Endometrial microvascular endothelial cells (primary cell): ENCODE measurements around the gene IL22. TPM values are rescaled to one million over a fixed set of nuclear protein-coding genes. Genes with fewer than 3 reads are reported as not detected.

Experiments used
- in situ Hi-C: cut with HindIII; loops from 2 replicates; pipeline ENCODE4 v1.10.0; 2017; ENCODE audit warnings: low sequenced_read_pairs, low pct_unique_long_range_greater_than_20kb; ENCODE audit errors: inconsistent ontology term
- total RNA-seq: library from RNA; depleted of rRNA; stranded (reverse); fragments of >200 nt; gene quantifications from one replicate; pipeline ENCODE4 v1.2.3, GENCODE V29; 2015; ENCODE audit errors: inconsistent ontology term

The IL22 gene
- total RNA-seq, 1 donor from 2014 or later, result not detected

DNA sequence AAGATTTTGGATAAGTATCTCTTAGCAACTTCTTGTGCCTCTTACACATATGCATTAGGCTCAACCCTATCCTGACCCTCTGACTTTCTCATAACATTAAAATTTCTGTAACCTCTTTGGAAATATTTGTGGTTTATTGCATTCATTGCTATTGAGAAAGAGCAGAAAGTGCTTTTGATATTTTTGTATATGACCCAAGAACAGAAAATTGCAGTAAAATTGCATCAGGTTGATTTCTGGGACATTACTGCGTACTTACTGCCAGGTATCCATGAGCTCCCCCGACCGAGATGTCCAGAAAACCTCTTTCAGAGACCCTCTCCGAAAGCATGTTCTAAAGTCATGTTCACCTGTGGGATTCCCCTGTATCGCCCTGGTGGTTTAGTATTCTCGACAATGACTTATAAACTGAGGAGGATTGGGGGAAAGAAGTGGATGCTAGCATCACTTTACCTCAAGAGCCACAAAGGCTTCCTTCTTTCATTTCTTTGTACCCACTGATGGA, 14.5 kb upstream of the IL22 start:
- in situ Hi-C loops, result no loop called here

DNA sequence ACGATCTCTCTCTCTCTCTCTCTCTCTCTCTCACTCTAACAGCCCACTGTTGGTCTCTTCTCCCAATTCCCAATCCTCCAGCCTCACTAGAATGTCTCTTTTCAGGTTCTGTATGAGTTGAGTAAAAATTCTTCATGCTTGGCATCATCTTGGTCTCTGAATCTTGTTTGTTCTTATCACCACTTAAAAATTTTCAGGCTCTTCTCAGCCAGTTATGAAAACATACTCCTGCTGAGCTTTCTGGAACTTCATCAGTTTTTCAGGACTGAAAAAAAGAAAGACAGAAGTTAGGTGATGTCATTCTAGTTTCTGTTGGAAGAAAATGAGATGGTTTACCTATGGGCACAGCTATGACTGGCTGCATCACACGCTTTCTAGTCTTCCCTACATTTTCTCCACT, 11.5 kb upstream of the IL22 start:
- in situ Hi-C loops, result no loop called here

DNA sequence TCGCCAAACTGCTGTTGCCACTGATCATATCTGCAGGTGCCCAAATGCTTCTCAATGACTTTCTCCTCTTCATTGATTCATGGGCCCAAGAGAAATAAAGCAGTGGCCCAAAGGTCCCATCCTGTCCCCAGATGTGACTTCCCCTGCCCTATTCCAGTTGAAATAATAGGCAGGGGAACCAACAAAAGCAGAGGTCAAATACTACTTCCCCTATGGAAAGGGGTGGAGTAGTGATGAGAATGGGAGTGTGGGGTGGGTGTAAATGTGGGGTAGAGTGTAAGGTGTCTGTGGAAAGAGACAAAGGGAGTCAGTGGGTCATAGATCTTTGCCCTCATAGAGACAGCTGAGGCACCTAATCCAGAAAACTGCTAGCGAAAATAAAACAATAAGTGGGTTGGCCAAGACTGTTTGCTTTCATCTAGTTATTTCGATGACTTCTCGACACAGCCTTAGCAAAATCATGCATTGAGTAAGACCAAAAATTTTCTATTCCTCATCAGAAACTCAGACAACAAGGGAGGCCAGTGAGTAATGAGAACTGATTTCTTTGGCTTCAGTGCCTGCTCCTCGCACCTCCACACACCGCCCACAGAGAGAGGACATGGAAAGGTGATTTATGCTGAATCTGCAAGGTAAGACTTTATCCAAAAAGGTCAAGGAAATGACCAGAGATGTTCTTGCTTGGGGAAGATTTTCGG, 10.9 kb upstream of the IL22 start:
- in situ Hi-C loops, result no loop called here

DNA sequence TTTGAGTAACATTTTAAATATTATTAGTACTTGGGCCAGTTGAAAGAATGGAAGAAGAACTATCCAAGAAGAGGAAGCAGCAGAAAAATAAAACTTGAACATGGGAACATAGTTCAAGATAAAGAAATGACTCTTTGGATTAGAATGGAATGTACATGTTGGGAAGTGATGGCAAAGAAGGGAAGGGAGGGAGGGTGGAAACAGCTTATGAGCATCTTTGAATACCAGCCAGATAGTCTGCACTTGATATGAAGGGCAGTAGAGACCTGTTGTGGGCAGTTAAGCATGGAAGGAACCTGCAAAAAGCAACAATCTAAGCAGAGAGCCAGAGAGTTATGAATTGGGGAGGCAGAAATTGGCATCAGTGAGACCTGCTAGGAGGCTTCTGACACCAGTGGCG, 10.0 kb upstream of the IL22 start:
- in situ Hi-C loops, result no loop called here

DNA sequence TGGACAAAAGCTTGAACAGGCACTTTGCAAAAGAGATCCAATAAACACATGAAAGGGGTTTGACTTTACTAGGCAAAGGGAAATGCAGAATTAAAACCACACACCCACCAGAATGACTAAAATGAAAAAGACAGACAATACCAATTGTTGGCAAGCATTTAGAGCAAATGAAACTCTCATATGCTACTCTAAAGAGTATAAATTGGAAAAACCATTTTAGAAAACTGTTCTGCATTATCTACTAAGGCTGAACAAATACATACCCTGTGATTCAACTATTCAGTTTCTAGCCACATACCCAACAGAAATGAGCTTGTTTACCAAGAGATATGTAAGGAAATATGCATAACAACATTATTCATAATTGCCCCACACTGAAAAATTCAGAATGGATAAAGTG, 8.5 kb upstream of the IL22 start:
- in situ Hi-C loops, result no loop called here

DNA sequence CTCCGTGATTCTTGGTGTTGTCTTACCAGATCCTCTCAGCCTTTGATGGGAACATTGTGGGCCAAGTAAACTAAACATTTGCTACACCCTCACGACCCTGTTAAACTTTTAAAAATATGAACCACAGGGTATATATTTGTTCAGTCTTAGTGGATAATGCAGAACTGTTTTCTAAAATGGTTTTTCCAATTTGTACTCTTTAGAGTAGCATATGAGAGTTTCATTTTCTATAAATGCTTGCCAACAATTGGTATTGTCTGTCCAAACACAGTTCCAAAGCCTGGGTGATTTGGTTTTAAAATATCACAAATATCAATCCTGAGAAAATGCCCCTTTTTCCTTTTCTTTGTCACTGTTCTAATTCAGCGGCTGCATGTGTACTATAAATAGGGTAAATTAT, 6.7 kb upstream of the IL22 start:
- in situ Hi-C loops, result no loop called here

DNA sequence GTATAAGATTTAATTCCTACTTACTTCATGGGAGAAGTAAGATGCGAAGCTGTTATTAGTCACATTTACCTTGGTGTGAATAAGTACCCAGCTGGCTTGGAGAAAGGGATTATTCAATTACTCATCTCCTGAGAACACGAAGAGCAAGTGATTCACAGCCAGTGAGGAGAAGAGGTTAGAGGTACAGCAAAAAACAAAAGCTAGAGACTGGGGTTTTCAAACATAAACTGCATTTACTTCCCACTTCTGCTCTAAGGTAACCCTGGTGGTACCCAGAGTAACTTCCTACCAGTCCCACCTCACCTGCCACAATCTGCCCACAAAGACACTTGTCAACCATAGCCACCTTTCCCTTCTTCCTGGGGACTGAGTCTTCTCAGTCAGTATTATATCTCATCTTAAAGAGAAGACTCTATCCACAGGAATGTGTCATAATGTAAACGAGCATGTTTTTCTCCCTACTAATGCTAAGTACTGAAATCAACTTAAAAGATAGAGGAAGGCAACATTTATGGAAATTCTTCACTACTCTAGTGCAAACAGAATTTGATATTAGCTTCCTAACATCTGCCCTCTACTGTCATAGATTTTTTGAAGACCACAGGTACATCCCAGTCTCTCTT, 6.0 kb upstream of the IL22 start:
- in situ Hi-C loops, result no loop called here

DNA sequence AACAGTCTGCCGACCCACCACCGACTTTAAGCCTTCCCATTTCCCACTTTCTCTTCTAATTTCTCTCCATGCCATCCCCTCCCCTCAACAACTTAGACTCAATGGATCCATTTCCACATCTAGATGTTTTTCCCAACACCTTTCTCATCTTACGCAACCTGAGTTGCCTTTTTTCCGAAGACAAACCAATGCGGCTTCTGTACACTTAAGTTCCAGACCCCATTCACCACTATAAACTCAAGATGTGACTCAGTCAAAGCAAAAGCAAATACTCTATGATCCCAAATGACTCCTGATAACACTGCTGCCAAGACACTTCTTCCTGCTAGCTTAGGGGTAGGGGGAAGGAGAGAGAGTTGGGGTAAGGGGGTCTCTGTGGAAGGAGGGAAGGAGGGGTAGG, 1.3 kb downstream of the IL22 start:
- in situ Hi-C loops, result no loop called here

DNA sequence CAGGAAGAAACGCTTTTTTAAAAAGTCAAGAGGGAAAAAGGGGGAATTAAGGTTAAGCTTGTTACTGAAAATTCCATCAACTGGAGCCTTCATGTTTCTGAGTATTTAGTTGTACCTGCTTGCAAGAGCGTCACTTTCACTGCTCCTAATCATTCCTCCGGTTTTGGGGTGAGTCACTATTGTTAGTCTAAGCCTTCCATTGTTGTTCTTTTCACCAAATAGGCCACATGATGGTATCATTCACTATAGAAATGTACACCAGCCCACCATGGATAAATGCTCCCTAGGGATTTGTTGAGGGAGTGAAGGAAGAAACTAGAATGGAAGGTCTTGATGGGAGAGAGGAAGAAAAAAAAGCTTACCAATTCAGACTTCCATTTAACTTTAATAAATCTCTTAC, 3.0 kb downstream of the IL22 start:
- in situ Hi-C loops, result no loop called here

DNA sequence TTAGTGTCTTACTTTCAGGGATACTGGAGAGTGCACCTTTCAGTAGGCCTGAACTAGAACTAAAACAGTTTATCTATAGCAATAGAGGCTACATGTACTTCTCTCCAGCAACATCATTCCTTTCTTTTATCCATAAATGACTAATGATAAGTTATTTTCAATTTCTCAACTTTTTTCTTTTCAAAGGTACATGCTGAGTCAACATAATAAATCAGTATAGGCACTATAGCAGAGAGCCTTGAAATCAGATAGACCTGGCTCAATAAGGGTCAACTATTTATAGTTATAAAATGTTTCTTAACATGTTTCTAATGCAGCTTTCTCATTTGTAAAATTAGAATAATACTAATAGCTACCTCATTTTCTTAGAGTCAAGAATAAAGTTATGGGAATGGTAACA, 5.6 kb downstream of the IL22 start:
- in situ Hi-C loops, result no loop called here

DNA sequence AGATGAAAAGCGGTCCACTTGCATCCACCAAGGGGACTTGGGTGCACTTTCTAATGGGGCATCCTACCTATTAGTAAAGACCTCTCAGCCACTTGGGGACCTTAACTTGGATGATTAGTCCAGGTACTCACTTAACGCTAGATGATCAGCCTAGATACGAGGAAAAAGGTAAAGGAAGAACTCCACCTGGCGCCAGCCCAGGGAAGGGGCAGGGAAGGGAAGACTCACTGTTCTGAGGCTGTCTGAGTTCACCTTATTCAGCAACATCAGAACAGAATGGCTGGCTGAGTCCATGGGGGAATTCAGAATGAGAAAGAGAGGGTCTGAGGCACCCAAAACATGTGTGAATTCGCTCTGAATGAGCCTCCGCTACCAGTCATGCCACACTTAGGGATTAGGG, 7.1 kb downstream of the IL22 start:
- in situ Hi-C loops, result no loop called here

DNA sequence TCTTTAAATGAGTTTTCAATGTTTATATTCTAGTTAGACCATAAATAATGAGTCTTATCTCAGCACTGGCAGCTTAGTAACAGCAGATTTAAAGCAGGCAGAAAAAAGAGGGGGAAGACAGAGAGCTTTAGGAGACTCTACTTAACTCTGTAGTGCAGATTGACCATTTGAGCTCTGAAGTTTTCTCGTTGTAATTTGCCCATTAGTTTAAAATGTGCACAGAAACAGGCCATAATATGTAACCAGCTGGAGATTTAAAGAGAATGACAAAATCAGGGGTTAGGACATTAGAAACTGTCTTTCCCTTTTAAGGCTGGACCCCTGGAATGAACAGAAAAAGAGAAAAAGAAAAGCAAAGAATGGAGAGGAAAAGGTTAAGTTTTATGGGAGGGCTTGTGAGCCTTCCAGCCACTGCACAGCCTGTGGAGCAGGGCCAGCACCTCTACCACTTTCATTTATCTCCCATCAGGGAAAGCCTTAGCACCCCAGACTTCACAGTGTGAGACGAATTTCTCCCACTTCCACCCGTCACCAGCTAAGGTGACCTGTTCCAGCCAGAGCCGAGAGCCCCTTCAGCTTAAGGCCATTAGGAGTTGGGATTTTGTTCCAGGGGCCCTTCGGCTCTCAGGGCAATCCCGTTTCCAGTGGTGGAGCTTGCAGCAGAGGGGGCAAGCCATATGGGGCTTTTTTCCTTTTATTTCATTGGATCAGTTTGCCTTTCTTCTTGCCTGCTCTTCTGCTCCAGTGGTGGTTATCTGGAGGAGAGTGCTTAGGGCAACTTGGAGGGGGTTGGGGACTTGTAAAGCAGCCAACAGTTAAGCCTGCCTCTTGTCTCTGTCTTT, 8.0 kb downstream of the IL22 start:
- in situ Hi-C loops, result no loop called here

DNA sequence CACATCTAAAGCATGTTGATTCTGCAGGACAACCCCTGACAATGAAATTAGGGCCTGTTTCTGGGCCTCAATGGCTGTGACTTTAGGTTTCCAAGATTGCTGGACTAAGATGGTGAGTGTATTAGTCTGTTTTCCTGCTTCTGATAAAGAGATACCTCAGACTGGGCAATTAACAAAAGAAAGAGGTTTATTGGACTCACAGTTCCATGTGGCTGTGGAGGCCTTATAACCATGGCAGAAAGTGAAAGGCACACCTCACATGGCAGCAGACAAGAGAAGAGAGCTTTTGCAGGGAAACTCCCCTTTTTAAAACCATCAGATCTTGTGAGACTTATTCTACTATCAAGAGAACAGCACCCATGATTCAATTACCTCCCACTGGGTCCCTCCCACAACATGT, 10.6 kb downstream of the IL22 start:
- in situ Hi-C loops, result no loop called here

DNA sequence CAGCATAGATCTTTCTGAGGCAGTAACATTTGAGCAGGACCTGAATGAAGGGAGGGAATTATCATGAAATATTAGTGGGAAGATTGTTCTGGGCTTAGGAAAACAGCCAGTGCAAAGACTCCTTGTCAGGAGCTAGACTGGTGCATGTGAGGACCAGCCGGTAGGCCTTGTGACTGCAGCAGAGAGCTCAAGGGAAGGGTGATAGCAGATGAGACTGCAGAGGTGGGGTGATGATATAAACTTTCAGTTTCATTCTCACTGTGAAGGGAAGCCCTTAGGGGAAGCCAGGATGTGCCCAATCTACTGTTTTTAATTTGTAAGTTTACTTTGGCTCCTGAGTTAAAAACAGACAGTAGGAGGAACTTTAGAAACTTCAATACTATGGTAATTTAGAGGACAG, 12.4 kb downstream of the IL22 start:
- in situ Hi-C loops, result no loop called here

DNA sequence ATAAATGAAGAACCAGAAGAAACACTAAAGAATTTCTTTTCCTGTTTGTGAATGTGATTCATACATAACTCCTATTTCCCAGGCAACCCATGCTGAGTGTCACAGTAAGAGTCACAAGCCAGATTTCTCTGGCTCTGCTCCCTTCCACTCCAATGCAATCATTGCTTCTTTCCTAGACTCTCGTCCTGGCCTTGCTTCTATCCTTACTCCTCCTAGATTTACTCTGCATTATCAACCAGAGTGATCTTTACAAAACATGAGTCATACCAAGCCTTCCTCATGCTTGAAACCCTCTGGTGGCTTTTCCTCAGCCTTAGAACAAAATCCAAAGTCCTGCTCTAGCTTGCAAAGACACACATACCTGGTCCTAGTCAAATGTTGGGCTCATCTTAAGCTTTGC, 13.3 kb downstream of the IL22 start:
- in situ Hi-C loops, result no loop called here

DNA sequence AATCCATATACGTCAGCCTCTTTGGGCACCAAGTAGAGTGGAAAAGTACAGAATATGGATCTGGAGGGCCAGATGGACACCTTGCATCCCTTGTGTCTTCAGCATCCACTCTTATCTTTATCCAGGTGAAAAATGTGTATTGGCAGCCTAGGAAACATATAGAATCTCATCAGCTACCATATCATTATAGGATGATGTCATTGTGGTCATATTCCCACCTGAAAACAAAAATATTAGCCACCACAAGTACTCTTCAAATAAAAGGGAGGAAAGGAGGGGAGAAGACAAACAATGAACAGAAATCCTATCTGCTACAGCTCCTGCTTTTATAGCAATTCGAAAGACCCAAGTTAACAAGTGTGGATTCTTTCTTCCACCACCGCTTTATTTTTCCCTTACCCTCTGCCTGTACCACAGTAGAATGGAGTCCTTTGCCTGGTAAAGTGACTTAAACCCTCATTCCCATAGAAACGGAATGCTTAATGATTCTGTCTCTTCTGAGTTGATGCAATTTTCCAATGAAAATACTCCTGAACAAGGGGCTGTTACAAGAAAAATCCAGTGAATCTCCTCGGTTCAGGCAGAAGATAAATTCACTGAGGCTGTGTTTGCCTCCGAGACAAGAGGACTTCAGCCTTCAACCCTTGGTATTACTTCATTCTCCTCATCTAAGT, 14.0 kb downstream of the IL22 start:
- in situ Hi-C loops, result no loop called here

DNA sequence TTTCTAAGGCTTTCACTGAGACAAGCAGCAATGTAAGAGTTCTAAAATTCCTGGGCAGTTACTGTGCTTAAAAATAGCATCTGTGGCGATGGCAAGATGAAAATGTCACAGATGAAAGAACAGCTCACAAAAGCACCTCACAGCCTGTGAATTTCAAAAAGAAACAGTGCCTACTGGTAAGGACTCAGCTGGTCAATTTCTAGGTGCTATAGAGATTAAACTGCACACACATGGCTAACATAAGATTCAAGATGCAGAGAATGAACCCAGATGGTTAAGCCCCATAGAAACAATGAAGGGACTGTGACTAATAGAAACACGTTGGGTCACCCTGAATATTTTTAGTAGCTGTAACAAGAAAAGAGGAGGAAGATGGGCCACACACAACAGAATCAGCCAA, 15.8 kb downstream of the IL22 start:
- in situ Hi-C loops, result no loop called here

DNA sequence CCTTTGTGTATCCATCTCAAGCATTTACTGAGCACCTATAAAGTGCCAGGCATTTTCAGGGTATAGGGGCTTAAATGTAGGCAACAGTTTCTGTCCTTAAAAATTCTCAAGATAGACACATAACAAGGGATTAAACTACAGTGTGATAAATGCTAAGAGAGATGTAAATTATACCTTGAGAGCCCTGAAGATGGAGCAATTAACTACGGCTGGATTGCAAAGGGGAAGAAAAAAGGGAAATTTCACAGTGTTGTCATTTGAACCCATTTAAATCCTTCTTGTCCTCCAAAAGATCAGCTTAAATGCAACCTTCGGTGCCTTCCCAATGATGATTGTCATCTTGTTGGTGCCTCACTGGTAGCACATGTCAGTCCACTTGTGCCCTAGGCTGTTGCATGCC, 16.3 kb downstream of the IL22 start:
- in situ Hi-C loops, result no loop called here

DNA sequence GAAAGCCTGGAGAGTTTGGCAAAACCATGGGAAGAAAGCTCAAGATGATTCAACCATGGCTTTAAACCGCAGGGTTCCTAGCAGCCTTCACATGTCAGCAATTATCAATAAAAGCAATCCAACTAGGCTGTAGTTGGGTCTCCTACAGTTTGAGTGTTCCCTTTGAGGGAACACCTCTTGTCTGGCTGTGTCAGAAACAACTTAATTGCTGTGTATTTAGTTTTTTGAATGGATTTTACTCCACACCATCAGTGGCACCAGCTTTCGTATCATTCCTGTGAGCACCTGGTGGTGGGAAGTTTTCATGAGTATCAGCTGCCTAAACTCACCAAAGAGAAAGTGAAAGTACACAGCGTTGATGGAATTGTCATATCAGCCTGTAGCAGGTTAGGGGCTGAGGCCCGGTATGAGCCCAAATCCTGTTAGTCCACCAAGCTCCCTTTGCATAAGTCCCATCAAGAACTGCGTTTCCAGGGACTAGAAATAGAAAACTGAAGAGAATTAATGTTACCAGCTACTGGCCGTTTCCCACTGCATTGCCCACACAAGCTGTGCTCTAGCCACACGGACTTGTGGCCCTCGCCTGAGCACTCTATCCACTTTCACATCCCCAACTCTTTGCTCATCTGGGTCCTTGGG, 16.9 kb downstream of the IL22 start:
- in situ Hi-C loops, result no loop called here
